Measurements from ENCODE around the gene METTL15.

DNA sequence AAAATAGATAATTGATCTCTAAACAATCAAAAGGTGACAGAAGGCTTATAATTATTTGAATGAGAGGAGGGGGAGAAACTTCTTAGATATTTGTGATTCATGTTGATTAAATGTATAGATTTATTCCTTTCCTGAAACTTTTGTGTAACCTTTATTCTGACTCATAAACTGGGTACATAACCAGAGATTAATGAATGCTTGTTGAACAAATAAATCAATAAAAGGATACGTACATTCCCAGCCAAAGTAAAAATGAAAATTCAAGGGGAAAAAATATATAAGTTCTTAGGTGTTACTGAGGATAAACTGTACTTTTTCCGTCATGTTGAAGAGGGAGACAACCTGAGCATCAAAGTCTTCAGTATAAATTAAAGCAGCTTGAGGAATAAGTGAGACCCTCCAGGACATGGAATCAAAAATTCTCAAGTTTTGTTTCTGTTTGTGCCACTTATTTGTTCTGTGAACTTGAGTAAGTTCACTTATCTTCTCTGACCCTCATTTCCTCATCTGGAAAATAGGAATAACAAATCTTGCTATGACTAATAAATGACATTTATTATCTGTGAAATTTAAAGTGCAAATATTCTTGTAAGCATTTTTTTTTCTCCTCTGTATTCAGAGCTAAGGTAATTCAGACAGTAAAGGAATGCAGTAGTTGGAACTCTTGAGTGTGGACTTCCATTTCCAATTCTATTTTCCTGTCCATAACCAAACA, 195.4 kb downstream of the METTL15 start:
- TF ChIP-seq POLR2AphosphoS5 (IDR thresholded peaks at IDR 0.05): no peak
- no peak for TF ChIP-seq POLR2A (IDR thresholded peaks at IDR 0.05)
- no peak for TF ChIP-seq CTCF (IDR thresholded peaks at IDR 0.05)

All from transverse colon (tissue), 4 donors.